Measurements from ENCODE around the gene RUNX2. TPM values are rescaled to one million over a fixed set of nuclear protein-coding genes. Genes with fewer than 3 reads are reported as not detected.
"Not testable (repeated sequence)": the region's sequence is repeated elsewhere in the genome, so short reads cannot be mapped to it uniquely, and the experiment has no call there.

RUNX2 gene
- 0.41 TPM for total RNA-seq

DNA sequence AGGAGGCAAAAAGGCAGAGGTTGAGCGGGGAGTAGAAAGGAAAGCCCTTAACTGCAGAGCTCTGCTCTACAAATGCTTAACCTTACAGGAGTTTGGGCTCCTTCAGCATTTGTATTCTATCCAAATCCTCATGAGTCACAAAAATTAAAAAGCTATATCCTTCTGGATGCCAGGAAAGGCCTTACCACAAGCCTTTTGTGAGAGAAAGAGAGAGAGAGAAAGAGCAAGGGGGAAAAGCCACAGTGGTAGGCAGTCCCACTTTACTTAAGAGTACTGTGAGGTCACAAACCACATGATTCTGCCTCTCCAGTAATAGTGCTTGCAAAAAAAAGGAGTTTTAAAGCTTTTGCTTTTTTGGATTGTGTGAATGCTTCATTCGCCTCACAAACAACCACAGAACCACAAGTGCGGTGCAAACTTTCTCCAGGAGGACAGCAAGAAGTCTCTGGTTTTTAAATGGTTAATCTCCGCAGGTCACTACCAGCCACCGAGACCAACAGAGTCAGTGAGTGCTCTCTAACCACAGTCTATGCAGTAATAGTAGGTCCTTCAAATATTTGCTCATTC, at the start of gene RUNX2:
Gene RUNX2, plus strand, starts transcription at position 375 of the 567 bp plus-strand sequence. CDS start 397 bp downstream, outside the sequence.
- FAIRE-seq (no peak), DNase-seq (ENCODE audit: low spot score in 2 of 2) (no peak)

DNA sequence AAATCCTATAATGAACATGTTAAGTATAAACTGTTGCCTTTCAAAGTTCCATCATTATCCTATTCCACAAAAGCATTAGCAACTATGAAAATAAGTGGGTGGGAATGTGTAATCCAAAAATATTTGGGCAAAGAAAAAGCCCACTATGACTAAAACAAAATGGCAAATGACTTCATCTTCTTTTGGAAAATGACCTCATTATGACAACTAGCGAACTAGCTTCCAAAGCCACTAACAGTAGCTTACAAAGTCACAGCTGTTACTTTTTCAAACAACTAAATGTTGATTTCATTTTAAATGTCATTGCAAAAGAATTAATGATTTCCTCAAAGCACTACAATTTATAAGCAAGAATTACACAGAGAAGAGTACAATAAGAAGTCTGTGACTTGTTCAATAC, 49.8 kb upstream of the RUNX2 start:
- DNase-seq (ENCODE audit: low spot score in 2 of 2) (no peak), FAIRE-seq (no peak)

DNA sequence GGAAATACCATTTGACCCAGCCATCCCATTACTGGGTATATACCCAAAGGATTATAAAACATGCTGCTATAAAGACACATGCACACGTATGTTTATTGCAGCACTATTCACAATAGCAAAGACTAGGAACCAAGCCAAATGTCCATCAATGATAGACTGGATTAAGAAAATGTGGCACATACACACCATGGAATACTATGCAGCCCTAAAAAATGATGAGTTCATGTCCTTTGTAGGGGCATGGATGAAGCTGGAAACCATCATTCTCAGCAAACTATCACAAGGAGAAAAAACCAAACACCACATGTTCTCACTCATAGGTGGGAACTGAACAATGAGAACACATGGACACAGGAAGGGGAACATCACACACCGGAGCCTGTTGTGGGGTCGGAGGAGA, 41.4 kb upstream of the RUNX2 start:
- not testable (repeated sequence) for DNase-seq (ENCODE audit: low spot score in 2 of 2); FAIRE-seq

DNA sequence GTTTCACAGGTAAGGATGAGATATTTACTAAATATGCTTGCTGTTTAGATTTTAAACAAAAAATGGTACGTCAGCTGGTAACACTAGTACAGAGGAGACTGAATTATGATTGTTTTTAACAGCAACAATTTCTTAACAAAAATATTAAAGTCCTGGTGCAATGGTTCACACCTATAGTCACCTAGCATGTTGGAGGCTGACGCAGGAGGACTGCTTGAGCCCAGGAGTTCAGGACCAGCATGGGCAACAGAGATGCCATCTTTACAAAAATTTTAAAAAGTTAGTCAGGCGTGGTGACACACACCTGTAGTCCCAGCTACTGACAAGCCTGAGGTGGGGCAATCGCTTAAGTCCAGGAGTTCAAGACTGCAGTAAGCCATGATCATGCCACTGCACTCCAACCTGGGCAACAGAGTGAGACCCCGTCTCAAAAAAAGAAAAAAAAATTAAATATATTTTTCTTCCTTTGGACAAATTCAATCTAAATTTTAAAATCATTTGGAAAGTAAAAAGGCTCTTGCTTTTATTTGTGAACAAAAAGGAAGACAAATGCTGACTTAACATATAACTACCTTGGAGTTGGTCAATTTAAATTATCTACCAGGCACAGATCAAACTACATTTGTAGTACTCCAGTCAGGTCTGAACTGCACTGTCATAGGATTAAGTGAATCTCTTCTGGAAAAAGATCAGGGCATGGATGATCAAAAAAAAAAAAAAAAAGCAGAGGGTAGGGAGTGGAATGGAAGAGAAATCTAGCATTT, 38.2 kb upstream of the RUNX2 start:
- no peak for FAIRE-seq
- no peak for DNase-seq (ENCODE audit: low spot score in 2 of 2)

DNA sequence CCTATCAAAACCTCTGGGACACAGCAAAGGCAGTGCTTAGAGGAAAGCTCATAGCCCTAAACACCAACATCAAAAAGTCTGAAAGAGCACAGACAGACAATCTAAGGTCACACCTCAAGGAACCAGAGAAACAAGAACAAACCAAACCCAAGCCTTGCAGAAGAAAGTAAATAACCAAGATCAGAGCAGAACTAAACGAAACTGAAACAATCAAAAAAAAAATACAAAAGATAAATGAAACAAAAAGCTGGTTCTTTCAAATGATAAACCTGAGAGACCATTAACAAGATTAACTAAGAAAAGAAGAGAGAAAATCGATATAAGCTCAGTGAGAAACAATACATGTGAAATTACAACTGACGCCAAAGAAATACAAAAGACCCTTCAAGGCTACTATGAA, 34.8 kb upstream of the RUNX2 start:
- no peak for FAIRE-seq
- no peak for DNase-seq (ENCODE audit: low spot score in 2 of 2)

DNA sequence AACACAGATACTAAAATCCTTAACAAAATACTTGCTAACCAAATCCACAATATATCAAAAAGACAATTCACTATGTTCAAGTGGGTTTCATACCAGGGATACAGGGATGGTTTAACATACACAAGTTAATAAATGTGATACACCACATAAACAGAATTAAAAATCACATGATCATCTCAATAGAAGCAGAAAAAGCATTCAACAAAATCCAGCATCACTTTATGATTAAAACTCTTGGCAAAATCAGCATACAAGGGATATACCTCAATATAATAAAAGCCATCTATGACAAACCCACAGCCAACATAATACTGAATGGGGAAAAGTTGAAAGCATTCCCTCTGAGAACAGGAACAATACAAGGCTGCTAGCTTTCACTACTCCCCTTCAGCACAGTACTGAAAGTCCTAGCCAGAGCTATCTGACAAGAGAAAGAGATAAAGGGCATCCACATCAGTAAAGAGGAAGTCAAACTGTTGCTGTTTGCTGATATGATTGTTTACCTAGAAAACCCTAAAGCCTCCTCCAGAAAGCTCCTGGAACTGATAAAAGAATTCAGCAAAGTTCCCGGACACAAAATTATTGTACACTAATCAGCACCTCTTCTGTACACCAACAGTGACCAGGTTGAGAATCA, 33.9 kb upstream of the RUNX2 start:
- DNase-seq (ENCODE audit: low spot score in 2 of 2); FAIRE-seq: not testable (repeated sequence)

DNA sequence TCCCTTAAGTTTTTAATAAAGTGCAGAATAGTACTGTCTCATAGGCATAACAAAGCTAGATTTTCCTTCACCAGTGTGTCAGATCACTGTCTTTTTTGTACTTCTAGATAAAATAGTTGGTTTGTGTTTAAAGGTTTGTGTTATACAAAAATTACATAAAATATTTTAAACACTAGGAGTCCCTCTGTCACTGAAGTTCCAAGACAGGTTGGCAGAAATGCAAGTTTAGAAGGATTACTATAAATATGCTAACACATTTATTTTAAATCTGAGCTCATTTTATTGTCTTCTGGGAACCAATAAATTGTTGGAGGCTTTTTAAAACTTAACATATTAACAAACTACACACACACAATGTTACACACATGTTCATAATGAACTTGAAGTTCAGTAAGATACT, 30.8 kb upstream of the RUNX2 start:
- DNase-seq (ENCODE audit: low spot score in 2 of 2) (no peak), FAIRE-seq (no peak)

DNA sequence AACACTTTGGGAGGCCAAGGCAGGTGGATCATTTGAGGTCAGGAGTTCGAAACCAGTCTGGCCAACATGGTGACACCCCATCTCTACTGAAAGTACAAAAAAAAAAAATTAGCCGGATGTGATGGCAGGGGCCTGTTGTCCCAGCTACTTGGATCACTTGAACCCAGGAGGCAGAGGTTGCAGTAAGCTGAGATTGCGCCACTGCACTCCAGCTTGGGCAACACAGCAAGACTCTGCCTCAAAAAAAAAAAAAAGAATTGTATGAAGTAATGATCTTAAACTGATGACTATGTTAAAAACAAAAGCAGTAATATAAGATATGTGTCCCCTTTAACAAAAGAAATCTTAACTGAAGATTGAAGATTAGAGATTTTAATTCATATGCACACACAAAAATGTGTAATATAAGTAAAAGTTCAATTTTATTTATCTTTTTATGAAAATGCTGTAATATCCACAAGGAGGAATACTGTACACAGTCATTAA, 29.0 kb upstream of the RUNX2 start:
- FAIRE-seq: peak; percentile 37
- DNase-seq (ENCODE audit: low spot score in 2 of 2): no peak

DNA sequence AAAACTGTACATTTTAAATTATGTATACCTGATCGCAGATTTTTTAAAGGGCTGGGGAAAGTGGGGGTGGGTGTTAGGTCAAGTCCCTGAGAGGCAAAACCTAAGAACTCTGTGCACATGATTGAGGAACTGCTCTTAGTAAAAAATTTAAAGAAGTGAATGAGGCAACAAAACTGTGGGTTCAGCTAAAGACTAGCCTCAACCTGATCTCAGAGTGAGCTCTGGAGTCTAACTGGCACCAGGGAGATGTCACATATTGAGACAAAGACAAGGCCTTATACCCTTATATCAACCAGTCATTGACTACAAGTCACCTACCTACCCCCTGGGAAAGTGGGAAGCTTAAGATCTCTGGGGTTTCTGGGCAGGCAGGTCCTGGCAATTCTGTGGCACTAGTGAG, 27.4 kb upstream of the RUNX2 start:
- FAIRE-seq: no peak

DNA sequence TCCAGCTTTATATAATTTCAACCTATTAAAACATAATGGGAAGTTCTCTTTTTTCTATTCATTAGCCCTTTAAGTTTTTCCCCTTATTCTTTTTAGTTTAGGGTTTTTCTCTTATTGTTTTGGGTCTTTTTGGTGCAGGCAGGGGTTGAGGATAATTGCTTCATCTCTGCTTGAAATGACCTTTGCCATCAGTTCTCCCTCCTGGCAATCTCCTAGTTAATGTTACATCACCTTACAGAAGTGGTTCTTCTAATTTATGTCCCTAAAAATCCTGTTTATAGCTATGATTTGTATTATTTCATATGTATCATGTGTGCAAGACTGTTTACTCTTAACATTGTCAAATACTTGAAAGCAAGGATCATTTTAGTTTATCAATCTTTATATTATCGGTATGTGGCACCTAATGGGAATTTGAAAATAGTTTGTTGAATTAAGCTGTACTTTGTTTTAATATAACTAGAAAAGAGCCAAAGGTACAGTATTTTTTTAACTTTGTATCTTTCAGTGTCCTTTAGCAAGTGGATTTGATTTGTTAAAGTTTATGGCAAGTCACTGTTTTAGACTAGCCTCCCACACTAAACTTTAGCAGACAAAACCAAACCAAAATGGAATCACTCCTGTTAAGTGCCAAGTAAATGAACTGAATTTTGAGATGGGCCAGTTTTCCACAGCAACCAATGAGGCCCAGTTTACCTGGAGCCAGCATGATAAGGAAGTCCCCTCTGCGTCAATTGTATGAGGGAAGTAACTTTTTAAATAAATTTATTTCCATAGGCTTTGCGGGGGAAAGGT, 26.6 kb upstream of the RUNX2 start:
- FAIRE-seq: no peak
- DNase-seq (ENCODE audit: low spot score in 2 of 2): no peak

More for the DNA sequence above, 27.4 kb upstream of the RUNX2 start:
- DNase-seq (ENCODE audit: low spot score in 2 of 2): no peak

DNA sequence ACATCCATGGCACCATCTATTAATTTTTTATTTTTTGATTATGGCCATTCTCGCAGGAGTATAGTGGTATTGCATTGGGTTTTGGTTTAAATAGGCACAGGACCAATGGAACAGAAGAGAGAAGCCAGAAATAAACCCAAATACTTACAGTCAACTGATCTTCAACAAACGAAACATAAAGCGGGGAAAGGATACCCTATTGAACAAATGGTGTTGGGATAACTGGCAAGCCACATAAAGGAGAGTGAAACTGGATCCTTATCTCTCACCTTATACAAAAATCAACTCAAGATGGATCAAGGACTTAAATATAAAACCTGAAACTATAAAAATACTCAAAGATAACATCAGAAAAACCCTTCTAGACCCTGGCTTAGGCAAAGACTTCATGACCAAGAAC, 25.3 kb upstream of the RUNX2 start:
- DNase-seq (ENCODE audit: low spot score in 2 of 2): no peak
- no peak for FAIRE-seq

DNA sequence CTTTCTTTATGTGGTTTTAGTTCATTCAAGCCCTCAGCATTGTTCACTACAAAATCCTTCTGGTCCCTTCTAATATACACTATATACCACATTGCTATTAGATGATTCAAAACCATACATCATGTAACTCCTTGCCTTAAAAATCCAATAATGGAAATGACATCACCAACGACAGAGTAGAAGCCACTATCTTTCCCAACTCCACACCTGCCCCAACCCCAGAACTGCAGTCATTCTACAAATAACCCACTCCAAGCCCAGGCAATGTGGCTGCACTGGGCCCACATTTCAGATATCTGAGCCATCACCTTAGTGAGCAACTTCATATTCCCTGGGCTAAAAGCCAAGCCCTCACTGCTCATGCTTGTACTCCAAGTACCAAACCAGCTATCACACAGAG, 22.6 kb upstream of the RUNX2 start:
- no peak for DNase-seq (ENCODE audit: low spot score in 2 of 2)
- no peak for FAIRE-seq

DNA sequence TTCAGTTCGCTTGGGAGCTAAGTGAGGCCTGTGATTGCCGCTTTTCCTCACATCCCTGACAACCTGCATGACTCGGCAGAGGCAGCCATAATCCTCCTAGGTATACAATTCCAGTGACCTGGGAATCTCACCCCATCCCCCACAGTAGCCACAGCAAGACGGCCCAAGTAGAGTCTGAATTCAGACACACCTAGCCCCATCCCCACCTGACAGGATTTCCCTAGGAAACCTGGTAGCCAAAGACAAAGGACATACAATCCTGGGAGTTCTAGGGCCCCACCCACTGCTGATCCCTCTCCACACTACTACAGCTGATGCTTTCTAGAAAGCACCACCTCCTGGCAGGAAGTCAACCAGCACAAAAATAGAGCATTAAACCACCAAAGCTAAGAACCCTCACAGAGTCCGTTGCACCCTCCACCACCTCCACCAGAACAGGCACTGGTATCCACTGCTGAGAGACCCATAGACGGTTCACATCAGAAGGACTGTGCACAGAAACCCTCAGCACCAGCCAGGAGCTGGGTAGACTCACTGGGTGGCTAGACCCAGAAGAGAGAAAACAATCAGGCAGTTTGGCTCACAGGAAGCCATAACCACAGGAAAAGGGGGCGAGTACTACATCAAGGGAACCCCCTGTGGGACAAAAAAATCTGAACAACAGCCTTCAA, 17.9 kb upstream of the RUNX2 start:
- FAIRE-seq (no peak), DNase-seq (ENCODE audit: low spot score in 2 of 2) (no peak)

DNA sequence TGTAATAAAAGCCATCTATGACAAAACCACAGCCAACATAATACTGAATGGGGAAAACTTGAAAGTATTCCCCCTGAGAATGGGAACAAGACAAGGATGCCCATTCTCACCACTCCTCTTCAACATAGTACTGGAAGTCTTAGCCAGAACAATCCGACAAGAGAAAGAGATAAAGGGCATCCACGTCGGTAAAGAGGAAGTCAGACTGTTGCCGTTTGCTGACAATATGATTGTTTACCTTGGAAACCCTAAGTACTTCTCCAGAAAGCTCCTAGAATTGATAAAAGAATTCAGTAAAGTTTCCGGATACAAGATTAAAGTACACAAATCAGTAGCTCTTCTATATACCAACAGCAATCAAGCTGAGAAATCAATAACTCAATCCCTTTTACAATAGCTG, 14.0 kb upstream of the RUNX2 start:
- FAIRE-seq (no peak), DNase-seq (ENCODE audit: low spot score in 2 of 2) (no peak)

DNA sequence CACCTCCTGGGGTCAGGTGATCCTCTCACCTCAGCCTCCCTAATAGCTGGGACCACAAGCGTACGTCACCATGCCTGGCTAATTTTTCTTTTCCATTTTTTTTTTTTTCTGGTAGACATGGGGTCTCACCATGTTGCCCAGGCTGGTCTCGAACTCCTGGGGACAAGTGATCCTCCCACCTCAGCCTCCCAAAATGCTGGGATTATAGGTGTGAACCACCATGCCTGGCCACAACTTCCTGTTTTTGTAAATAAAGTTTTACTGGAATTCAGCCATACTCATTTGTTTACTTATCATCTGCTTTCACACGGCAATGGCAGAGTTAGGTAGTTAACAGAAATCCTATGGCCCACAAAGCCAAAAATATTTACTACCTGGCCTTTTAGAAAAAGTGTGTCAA, 7.8 kb upstream of the RUNX2 start:
- FAIRE-seq: no peak
- no peak for DNase-seq (ENCODE audit: low spot score in 2 of 2)

DNA sequence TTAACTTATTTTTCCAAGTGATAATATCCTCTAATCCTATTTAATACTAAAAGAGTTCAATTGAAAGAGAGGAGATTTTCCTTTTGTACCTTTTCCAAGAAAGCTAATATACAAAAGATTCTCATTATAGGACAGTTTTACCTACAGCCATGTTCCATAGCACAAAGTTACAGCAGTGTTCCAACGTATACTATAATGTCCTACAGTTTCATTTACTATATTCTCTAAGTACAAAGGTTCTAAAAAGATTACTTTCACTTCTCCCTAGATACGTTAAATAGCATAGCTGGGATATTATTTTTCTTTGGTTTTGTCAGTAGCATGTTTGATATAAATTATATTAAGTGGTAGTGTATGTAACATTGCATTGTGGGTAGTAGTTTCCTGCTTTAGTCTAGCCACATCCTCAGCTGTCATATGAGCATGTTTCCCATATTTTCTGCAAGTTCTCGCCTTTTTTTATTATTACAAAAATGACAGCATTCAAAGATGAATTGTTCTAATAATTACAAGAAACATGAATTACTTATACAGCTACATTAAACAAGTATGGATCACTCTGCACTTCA, 4.4 kb upstream of the RUNX2 start:
- DNase-seq (ENCODE audit: low spot score in 2 of 2) (no peak), FAIRE-seq (no peak)

DNA sequence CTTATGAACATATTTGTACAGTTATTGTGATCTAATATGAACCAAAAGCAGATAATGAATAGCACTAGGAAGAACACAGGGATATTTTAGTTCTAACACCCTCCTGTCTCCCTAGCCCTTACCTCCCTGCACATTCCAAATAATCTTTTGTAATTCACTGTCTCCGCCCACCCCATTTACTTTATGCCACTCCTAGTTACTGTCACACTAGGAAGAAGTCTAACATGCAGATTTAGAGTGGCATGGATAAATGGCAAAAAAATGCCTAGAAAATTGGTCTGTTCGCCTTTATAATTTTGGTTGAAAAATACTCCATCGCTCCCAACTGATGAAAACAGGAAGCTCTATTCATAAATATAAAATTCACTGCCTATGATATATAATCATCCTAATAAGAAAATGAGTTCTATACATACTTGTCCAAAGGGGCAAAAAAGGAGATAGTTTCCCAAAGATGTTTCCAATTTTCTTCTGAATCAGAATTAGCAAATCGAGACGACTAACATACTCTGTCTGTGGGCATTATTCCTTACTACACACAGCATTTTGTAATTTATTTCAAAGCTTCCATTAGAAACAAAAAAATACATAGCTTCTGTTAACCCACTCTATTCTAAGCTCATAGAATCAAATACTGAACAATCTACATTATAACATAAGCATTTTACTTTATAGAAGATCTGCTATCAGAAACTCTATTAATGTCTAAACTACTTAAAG, 1.3 kb upstream of the RUNX2 start:
- DNase-seq (ENCODE audit: low spot score in 2 of 2) (no peak), FAIRE-seq (no peak)

DNA sequence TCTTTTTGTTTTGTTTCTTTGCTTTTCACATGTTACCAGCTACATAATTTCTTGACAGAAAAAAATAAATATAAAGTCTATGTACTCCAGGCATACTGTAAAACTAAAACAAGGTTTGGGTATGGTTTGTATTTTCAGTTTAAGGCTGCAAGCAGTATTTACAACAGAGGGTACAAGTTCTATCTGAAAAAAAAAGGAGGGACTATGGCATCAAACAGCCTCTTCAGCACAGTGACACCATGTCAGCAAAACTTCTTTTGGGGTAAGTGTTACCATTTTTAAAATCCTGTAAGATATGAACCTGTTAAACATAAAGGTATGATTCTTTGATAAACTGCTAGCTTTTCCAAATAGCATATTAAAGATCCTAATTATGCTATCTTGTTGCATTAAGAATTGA, 393 bp downstream of the RUNX2 start:
- DNase-seq (ENCODE audit: low spot score in 2 of 2) (no peak), FAIRE-seq (no peak)

DNA sequence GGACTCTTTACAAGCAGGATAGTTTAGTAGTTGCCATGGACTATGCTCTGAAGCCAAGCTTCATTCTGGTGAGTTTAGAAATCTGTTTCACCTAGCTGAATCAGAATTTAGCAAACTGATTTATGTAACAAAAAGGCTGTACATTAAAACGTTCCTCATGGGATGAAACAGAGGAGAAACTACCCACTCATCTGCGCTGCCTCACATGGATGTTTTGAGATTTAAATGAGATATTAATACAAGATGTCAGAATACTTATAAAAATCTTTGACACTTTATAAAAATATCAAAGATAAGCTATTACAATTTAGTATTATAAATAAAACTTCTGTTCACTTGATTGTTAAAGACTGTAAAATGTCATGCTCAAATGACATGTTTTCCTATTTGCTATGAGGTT, 16.8 kb downstream of the RUNX2 start:
- FAIRE-seq (no peak), DNase-seq (ENCODE audit: low spot score in 2 of 2) (no peak)
